IPS-18c (cell line): ENCODE data around the gene TEX26.

Experiments
- H3K4me3 ChIP-seq: 2 replicates; pipeline ENCODE4 v1.7.0; 2013; ENCODE audit warnings: low read depth, mild to moderate bottlenecking, low read length, moderate library complexity; ENCODE audit not compliant: insufficient read depth
- H3K9me3 ChIP-seq: one replicate; pipeline ENCODE4 v1.6.1; 2013; ENCODE audit warnings: mild to moderate bottlenecking, low read length, moderate library complexity; ENCODE audit not compliant: control insufficient read depth, insufficient read depth

The TEX26 gene

GRCh38 chr13:31018511-31018910 is 86.1 kb downstream of the TEX26 start:
- H3K9me3 ChIP-seq, result peaks cover 2% of the 10 kb centered on the region
- no peak overlapping the region for H3K4me3 ChIP-seq

GRCh38 chr13:31020996-31021395 is 88.5 kb downstream of the TEX26 start:
- Histone ChIP-seq H3K4me3 (no peak overlapping the region), H3K9me3 (peaks cover 2% of the 10 kb centered on the region)

DNA sequence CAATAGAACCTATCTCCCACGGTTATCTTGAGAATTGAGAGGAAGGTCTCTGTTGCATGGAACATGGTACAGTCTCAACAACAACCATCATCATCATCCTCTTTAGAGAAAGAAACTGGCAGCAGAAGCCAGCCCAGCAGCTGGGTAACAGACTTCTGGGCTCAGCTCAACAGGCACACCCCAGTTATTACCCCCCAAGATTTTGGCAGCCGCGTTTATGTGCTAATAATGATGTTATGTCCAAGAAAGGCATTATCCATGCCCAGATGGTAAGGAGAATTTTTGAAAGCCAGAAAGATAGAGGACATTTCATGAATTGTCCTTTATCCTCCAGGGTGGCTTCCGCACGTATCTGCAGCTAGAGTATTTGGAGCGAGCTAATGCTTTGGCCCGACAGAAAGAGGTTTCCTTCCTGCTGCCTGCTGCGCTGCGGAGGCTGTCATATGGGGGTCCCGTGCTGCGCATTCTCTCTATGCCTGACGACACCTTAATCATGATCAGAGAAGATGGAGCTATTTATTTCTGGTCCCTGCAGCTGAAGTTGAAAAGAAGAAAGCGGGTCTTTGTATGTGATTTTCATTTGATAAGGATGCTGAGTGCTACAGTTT is 89.9 kb downstream of the TEX26 start:
- no peak overlapping the region for H3K4me3 ChIP-seq
- no peaks in the 10 kb centered on the region for H3K9me3 ChIP-seq

GRCh38 chr13:31022928-31023530 is 90.6 kb downstream of the TEX26 start:
- no peaks in the 10 kb centered on the region for H3K9me3 ChIP-seq
- no peak overlapping the region for H3K4me3 ChIP-seq
